PFSK-1 (cell line): Measurements from ENCODE around the gene ZC3H18. TPM values are rescaled to one million over a fixed set of nuclear protein-coding genes. Genes with fewer than 3 reads are reported as not detected.

Experiments used
- FOXP2 ChIP-seq: optimal IDR thresholded peaks from 2 replicates; pipeline ENCODE3; 2011; ENCODE audit warnings: borderline replicate concordance, control low read depth, inconsistent platforms; ENCODE audit not compliant: insufficient read depth; ENCODE audit errors: extremely low read length, extremely low read depth
- POLR2AphosphoS5 ChIP-seq: IDR thresholded peaks from 2 replicates; pipeline ENCODE4 v1.6.1; 2012; ENCODE audit warnings: low read depth, mild to moderate bottlenecking, control low read depth, low read length, moderate library complexity
- SIN3A ChIP-seq: IDR thresholded peaks from 2 replicates; pipeline ENCODE4 v1.6.1; 2012; ENCODE audit warnings: mild to moderate bottlenecking, low read length, moderate library complexity, borderline replicate concordance; ENCODE audit not compliant: insufficient read depth
- TAF1 ChIP-seq: IDR thresholded peaks from 2 replicates; pipeline ENCODE4 v1.6.1; 2012; ENCODE audit warnings: low read length, control low read depth, borderline replicate concordance; ENCODE audit not compliant: insufficient read depth
- polyA plus RNA-seq: library from polyadenylated mRNA; unstranded; fragments of >200 nt; gene quantifications from one replicate; pipeline ENCODE4 v1.2.1, GENCODE V29; 2012; ENCODE audit warnings: low read depth, missing spikeins; ENCODE audit not compliant: insufficient read length
- TF ChIP-seq, protein P1 (sequence below), 2 experiments: IDR thresholded peaks; 2 replicates each; pipeline versions ENCODE4 v1.6.1 to v1.8.0; 2011 to 2012; ENCODE audit warnings: low read depth in 2 of 2, low read length in 2 of 2, control low read depth in 1 of 2, inconsistent platforms in 1 of 2, mild to moderate bottlenecking in 1 of 2, moderate library complexity in 1 of 2; ENCODE audit not compliant: insufficient read depth in 1 of 2

Gene ZC3H18
- polyA plus RNA-seq: 56.7 TPM

DNA sequence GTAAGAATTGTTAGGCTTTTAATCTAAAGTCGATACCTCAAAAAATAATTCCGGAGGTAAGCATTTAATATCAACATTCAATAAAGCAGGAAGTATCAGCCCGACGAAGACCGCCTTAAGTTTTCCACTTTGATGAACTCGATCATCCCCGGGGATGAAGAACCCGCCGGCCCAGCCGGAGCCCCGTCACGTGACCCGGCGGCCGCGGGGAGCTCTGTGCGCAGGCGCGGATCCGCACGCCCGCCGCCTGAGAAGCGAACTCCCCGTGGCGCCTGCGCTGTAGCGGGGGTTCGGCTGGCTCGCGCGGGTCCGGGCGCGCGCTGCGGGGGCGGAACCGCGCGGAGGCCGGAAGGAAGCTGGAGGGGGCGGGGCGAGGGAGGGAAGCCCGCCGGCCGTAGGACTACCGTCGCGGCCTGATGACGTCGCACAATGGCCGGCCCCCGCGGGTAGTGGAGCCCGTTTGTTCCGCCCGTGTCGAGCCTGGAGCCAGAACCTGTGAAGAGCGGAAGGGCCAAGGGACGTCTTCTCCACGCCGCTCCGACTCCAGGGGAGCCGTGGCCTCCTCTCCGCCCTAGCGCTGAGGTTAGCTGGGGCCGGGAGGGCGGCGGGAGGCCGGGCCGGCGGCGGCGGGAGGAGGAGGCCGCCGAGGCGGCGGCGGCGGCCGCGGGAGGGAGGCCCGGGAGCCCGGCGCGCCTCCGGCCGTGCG lies at the start of gene ZC3H18:
Gene ZC3H18, plus strand, starts transcription at position 419 of the 706 bp plus-strand sequence. CDS start 6,721 bp downstream, outside the sequence.
- TF ChIP-seq POLR2AphosphoS5 (peak; percentile 66), TAF1 (peak; percentile 78; the same call in 1 of the 2 replicates), SIN3A (peak; percentile 75; the same call in 1 of the 2 replicates), FOXP2 (peak; percentile 58)
- TF ChIP-seq, protein P1, sequence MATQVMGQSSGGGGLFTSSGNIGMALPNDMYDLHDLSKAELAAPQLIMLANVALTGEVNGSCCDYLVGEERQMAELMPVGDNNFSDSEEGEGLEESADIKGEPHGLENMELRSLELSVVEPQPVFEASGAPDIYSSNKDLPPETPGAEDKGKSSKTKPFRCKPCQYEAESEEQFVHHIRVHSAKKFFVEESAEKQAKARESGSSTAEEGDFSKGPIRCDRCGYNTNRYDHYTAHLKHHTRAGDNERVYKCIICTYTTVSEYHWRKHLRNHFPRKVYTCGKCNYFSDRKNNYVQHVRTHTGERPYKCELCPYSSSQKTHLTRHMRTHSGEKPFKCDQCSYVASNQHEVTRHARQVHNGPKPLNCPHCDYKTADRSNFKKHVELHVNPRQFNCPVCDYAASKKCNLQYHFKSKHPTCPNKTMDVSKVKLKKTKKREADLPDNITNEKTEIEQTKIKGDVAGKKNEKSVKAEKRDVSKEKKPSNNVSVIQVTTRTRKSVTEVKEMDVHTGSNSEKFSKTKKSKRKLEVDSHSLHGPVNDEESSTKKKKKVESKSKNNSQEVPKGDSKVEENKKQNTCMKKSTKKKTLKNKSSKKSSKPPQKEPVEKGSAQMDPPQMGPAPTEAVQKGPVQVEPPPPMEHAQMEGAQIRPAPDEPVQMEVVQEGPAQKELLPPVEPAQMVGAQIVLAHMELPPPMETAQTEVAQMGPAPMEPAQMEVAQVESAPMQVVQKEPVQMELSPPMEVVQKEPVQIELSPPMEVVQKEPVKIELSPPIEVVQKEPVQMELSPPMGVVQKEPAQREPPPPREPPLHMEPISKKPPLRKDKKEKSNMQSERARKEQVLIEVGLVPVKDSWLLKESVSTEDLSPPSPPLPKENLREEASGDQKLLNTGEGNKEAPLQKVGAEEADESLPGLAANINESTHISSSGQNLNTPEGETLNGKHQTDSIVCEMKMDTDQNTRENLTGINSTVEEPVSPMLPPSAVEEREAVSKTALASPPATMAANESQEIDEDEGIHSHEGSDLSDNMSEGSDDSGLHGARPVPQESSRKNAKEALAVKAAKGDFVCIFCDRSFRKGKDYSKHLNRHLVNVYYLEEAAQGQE (IDR thresholded peaks at IDR 0.05; ENCODE audit: insufficient read depth in 1 of 2, low read depth in 2 of 2, low read length in 2 of 2): no peak

DNA sequence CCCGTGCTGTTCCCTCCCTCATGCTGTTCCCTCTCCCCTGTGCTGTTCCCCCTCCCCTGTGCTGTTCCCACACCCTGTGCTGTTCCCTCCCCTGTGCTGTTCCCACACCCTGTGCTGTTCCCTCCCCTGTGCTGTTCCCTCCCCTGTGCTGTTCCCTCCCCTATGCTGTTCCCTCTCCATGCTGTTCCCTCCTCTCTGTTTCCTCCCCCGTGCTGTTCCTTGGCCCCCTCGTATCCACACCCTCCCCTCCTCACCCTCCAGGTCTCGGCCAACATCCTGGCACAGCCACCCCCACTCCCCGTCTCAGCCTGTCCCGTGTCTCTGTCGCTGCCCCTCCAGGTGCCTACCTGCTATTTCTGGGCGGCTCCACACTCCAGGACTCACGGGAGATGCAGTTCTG lies 48.5 kb upstream of the ZC3H18 start:
- TF ChIP-seq FOXP2 (no peak), TAF1 (no peak), POLR2AphosphoS5 (no peak)
- TF ChIP-seq, protein P1 (IDR thresholded peaks at IDR 0.05; ENCODE audit: insufficient read depth in 1 of 2, low read depth in 2 of 2, low read length in 2 of 2): no peak

DNA sequence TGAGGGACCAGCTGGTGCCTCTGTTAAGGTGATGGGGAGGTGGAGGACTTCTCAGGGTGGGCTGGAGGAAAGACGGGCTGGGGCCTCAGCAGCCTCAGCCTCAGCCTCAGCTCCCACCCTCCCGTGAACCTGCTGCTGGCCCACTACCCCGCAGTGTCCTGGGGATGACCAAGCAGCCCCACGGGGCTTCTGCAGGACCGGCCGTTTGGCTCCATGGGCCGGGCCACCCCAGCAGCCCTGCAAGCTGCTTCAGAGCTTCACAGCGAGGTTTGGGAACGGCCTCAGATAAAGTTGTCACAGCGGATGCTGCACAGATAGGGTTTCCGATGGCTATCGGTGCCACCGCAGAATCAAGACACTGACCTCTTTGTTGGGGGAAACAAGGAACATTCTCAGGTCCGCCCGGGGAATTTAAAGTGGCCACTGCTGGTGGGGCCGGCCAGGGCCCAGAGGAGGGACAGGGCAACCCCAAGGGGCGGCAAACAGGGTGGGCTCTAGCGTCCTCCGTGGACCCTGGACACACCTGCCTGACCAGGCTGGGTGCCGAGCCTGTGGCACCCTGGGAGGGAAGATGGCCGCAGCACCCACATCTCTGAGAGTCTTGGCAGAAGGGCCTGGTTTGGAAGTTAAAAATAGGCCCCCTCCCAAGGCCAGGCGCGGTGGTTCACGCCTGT lies 47.8 kb upstream of the ZC3H18 start:
- TF ChIP-seq, protein P1 (IDR thresholded peaks at IDR 0.05; ENCODE audit: insufficient read depth in 1 of 2, low read depth in 2 of 2, low read length in 2 of 2): no peak
- TF ChIP-seq FOXP2 (no peak), POLR2AphosphoS5 (no peak), SIN3A (no peak), TAF1 (no peak)

DNA sequence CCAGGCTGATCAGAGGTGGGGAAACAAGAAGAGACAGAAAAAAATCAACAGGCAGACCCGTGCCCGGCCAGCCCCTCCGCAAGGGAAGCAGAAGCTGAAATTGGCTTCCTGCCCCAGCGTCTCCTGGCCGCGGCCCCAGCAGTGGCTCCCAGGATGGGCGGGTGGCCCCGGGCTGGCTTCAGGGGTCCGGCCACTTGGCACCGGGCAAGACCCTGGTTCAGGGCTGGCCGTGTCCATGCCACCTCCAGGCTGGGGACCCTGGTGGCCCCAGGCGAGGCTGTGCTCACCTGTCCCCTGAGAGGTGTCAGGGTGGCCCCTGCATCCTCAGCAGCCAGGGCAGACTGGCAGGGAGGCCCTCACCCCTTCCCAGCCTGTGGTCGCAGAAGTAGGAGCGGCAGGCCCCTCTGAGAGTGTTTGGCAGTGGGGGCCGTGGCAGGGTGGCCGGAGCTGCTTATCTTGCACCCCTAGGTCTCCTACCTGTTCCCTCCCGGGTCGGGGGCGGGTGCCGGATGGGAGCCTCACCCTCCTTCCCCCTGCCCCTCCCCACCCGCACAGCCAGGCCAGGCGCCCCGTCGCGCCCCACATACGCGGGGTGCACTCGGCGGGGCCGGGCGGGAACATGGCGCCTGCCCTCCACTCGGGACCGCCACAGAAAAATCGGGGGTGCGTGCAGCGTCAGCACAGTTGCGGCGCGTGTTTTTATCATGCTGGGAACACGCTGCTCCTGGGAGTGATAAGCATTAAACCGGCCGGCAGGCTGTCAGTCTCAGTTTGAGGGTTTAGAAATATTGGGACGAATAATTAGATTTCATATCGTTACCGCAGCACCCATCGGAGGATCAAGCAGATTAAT lies 46.7 kb upstream of the ZC3H18 start:
- TF ChIP-seq TAF1: no peak
- TF ChIP-seq, protein P1 (IDR thresholded peaks at IDR 0.05; ENCODE audit: insufficient read depth in 1 of 2, low read depth in 2 of 2, low read length in 2 of 2): no peak
- no peak for TF ChIP-seq FOXP2
- TF ChIP-seq POLR2AphosphoS5: no peak
- TF ChIP-seq SIN3A: no peak
